HTR-8/SVneo (cell line): Measurements from ENCODE around the gene POLDIP2.
"Not testable (repeated sequence)": the region's sequence is repeated elsewhere in the genome, so short reads cannot be mapped to it uniquely, and the experiment has no call there.

Source experiments
- DNase-seq: peaks from one replicate; pipeline ENCODE4 v3.0.0; 2011; ENCODE audit warnings: low spot score, mixed read lengths; ENCODE audit not compliant: insufficient read length
- FAIRE-seq: peaks from 2 replicates; lab custom pipeline; 2011; peaks lifted over from hg19 to GRCh38; lab: Jason Lieb, UNC

Gene POLDIP2

DNA sequence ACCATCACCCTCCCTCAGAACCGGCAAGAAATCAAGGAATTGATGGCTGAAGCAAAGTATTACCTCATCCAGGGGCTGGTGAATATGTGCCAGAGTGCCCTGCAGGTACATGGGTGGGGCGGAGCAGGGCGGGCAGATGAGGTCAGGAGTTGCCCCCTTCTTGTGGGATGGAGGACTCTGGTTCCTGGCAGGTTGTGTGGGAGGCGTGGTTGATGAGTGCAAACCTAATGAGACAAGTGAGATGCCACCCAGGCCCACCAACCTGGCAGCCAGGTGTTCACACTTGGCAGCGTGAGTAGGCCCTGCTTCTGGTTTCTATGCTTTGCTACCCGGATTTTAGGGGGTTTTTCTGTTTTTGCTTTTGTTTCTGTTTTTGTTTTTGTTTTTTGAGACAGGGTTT is 17.0 kb downstream of the POLDIP2 start:
- DNase-seq, result no peak

DNA sequence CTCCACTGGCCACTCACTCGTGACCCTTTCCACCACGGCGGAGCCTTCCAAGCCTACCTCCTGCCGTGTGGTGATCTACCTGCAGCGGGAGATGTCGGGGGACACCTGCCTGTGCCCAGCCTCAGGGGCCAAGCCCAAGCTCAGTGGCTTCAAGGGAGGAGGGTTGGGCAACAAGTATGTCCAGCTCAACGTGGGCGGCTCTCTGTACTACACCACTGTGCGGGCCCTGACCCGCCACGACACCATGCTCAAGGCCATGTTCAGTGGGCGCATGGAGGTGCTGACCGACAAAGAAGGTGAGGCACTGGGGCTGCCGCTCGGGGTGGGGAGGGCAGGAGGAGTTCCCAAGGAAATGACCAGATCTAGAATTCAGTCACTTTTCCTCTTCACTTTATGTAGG is 17.9 kb downstream of the POLDIP2 start:
- FAIRE-seq (no peak), DNase-seq (no peak)

More for the DNA sequence above, 17.0 kb downstream of the POLDIP2 start:
- FAIRE-seq, result no peak

DNA sequence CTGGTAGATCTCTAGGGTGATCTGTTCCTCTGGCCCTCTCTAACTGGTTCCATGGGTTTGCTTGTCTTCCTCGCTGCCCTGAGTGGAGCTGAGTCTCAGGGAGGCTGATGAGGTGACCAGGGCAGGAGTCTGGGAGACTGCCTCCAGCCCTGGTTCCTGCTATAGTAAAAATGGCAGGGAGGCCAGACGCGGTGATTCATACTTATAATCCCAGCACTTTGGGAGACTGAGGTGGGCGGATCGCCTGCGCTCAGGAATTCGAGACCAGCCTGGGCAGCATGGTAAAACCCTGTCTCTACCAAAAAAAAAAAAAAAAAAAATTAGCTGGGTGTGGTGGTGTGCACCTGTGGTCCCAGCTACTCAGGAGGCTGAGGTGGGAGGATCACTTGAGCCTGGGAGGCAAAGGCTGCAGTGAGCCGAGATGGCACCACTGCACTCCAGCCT is 18.5 kb downstream of the POLDIP2 start:
- DNase-seq, FAIRE-seq: not testable (repeated sequence)

DNA sequence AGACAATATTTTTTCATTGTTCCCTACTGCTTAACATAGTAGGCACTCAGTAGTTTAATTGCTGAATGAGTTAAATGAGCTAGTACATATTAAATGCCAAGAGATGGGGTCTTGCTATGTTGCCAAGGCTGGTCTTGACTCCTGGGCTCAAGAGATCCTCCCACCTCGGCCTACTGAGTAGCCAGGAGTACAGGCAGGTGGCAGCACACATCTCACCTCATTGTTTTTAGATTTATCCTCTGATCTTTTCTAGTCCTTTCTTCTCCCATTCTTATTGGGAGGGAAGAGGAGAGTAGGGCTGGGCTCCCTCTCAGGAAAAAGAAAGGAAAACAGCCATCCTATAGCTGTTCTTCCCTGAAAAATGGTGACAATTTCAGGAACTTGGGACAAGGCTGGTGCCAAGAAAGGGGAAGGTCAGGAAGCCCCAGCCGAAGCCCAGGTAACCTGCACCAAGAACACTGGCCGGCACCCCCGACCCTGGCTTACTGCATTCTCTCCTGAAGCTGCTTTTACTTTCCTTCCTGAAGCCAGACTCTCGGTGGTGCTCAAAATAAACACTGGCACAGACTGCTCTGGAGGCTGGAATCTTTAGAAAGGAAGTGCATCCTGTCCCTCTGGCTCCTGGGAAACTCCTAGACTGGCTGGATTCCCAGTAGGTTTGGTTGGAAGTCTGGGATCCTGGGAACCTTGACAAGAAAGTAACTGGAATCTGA is 19.1 kb downstream of the POLDIP2 start:
- FAIRE-seq (no peak), DNase-seq (no peak)

DNA sequence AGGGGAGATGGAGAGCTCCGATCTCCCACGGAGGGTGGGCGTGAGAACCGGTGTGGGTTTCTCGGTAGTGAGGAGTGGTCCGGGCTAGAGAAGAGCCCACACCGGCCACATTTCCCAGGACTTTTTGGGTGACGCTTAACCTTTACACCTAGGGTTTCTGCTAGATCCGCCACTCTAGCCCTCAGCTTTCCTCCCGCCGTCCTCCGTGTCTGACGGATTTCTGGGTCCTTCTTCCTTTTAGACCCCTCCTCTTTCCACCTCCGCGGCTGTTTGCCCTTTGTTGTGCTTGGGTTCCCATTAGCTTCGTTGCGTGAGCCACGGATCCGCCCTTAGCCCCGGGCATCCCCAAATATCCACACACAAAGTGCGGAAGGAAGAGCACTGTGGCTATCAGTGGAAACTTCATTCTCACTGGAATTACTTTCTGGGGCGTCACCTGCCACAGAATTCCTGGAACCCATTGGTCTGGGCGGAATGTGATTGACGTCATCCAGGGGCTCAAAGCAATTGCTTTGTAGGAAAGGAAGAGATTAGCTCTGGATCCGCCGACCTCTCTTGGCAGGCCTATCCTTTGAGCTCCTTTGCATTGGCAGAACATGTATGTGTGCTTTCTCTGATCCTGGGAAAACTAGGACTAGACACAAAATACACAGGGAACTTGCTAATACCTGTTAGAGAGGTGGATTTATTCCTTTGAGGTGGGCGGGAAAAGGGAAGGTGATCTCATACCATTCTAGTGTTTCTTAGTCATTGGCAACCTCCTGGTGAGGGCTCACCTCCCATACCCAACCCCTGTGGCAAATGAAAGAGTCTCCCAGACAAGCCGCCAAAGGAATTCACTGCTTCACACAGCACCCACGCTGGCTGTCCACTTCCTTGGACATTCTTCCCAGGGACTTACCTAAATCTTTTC is 21.1 kb downstream of the POLDIP2 start:
- FAIRE-seq (peak; percentile 66), DNase-seq (peak; percentile 87)

DNA sequence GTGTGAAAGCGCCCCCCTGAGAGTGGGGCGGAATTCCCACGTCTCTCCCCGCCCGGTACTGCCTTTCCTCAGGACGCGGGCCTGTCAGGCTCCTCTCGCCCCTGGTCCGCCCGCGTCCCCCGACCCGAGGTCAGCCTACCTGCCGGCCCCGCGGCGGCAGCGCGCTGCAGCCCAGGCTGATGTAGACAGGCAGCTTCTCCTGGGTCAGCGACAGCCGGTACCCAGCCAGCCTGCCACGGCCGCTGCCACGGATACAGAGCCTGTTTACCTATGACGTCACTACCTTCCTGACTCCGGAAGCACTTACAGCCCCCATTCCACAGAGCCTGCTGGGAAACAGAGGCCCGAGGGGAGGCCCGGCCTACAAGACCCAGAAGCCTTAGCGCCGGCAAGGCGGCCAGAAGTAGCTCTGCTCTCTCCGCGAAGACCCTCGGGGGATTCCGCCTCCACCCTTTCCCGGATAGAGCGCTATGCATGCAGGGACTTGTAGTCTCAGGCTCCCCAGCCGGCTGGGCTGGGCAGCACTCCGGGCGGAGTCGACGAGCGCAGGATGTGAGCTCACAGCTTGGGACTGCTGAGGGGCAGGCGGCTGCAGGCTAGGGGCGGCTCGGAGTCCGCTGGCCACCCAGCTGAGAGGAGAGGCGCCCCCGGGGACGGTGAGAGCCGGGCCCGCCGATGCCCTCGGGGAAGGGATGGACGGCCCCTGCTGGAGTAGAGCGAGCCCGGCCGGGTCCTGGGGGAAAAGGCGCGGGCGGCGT is 21.9 kb downstream of the POLDIP2 start, which contains the start of the genes IFT20 and TNFAIP1:
IFT20 (minus strand) TSS at position 272 of the 758 bp plus-strand sequence. CDS start 3,487 bp downstream, outside the sequence.
TNFAIP1 (plus strand) TSS at position 561 of the 758 bp plus-strand sequence. CDS start 3,761 bp downstream, outside the sequence.
- DNase-seq (peak; percentile 98), FAIRE-seq (peak; percentile 93)

DNA sequence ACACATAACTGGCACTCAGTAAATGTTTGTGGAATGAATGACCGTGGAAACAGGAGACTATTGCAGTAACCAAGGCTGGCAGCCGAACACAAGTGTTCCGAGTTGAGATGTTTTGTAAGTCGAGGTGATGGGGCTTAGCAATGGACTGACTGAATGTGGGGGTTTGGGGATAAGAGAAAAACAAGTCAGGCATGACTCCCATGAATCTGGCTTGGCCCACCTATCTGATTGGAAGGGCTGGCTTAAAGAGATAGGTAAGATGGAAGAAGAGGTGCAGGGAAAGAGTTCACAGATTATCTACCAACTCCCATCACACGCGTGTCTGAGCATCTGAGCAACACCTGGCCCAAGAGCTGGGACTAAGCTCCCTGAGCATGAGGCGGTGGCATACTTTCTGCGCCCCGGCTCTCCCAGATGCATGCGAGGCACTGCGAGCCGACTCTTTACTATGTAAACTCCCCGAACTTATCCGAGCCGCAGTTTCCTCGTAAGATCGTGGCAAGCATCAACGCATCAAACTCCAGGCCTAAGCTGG is 22.6 kb downstream of the POLDIP2 start:
- DNase-seq (no peak), FAIRE-seq (no peak)

DNA sequence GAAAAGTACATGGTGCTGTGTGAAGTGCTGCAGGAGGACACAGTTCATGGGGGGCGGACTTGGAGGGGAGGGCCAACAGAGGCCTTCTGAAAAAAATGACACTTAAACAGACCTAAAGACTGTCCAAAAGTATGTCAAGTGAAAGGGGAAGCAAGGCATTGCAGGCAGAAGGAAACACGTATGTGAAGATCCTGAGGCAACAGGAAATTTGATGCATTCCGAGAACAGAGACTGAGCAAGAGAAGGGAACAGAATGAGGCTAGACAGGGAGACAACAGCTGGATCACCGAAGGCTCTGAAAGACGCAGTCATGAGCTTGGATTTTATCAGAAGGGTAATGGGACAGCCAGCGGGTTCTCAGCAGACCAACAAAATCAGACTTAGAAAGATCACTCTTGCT is 23.2 kb downstream of the POLDIP2 start:
- DNase-seq (no peak), FAIRE-seq (no peak)

DNA sequence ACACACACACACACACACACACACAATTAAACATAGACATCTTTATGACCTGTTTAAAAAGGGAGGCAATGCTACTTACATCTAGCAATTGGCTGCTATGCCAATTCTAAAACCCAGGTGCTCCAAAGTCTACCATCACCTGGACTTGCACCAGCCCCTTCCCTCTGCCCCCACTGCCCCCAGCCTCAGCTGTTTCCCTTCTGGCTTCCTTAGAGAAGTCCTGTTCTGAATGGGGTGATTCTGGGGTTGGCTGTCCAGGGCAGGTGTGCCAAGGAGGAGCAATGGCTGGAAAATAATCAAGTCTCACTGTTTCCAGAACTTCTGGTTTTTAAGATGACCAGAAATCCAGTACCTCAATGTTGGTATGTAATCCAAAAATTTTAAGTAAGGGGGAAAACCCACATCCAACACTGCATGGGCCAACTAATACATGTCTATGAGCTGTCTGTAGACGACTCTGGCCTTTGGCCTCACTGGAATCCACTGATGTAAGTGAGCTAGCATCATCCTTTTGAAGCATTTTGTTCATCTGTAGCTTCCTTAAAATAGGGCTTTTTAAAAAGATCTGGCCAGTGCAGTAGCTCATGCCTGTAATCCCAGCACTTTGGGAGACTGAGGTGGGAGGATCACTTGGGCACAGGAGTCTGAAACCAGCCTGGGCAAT is 24.1 kb downstream of the POLDIP2 start:
- FAIRE-seq, result no peak
- DNase-seq, result no peak

DNA sequence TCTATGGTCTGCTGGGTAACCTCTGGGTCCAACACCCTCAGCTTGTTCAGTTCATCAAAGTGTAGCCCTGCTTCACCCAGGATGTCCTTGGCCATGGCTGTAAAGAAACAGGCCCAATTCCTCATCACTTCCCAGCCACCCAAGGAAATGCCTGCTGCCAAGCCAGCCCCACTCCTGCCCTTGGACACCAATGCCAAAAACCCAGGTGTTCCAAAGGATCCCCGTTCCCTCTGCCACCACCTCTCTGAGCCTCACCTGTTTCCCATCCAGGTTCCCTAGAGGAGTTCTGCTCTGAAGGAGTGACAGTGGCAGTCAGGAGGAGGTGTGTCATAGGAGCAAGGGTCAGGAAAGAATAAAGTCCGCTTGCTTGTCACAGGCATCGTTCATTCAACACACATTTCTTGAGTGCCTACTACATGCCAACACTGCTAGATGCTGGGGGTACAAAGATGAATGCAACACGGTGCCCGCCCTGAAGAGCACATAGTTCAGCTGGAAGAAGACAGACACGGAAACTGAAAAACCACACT is 25.4 kb downstream of the POLDIP2 start:
- no peak for FAIRE-seq
- DNase-seq, result no peak

DNA sequence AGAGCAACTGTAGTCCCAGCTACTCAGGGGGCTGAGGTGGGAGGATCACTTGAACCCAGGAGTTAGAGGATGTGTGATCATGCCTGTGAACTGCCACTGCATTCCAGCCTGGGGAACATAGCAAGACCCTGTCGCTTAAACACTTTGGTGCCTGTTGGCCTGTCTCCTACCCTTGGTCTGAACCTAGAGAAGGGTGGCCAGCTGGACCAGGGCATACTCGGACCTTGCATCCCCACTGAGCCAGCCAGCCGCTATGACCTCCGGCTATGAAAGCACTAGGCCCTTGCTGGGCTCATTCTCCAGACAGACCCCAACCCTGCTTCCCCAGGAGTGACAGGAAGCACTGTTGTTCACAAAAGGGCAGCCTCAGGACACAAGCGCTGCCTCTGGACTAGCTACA is 26.7 kb downstream of the POLDIP2 start:
- FAIRE-seq (no peak), DNase-seq (no peak)

DNA sequence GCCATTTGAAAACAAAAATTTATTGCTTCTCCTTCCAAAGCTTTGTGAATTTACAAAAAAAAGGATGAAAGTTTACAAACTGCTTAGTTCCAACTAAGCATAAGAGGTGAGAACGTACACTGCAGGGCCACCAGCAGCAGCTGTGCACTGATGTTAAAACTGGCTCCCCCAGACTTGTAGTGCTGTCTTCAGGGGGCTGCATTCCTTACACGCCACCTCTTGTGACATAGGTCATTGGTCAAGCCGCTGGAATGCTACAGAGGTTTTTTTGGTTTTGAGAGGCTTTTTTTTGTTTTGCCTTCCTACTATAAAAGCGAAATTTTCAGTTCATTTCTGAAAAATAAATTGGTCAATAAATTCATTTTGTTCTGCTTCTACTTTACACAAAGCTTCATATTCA is 29.0 kb downstream of the POLDIP2 start:
- FAIRE-seq, result no peak
- no peak for DNase-seq

DNA sequence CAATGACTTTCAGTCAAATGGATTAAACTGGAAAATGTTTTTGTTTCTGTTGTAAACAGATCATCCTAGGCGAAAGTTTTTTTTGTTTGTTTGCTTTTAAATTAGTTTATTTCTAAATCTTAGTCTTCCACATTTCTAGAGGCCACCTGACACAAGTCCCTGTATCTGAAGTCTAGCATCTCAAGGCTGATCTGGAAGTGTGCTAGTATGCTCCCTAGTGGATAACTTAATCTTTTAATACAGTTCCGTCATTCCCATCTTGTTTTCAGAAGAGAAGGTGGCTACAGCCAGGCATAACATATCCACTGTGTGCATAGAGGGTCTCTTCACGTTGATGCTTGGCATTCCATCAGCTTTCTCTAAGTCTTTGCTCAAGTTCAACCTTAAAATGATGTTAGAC is 29.6 kb downstream of the POLDIP2 start:
- DNase-seq (peak; percentile 35), FAIRE-seq (no peak)

DNA sequence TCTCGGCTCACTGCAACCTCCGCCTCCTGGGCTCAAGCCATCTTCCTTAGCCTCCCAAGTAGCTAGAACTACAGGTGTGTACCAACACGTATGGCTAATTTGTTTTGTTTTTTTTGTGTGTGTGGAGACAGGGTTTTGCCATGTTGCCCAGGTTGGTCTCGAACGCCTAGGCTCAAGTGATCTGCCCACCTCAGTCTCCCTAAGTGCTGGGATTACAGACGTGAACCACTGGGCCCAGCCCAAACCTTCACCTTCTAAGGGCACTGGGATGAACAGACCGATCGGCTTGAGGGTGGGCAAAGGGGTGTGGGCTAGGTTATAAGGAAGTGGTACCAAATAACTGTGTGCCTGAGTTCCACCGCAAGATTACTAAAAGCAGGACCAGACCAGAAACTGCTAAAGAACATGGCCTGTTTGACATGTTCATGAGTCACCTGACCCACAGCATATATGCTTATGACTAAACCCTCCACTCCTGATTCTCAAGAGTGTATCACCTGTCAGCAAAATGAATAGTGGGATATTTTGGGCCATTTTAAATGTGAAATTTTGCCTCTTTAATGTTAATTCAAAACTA is 30.2 kb downstream of the POLDIP2 start:
- FAIRE-seq (peak; percentile 9), DNase-seq (no peak)

DNA sequence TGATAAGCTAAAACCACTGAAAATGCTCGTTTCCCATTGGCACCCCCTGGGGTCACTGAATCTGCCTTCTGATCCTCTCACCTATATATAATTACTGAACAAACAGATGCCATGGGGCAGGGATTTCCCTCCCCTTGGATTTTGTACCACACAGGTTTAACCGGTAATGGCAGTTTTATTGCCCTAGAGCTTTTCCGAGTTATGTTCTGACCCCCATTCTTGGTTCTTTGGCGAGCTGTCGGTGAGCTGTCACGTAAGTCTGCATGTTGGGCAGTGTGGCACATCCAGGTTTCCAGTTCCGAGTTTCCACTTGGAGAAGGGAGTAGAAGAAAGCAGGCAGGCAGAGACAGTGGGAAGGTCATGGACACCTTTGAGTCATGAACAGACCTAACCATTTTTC is 31.2 kb downstream of the POLDIP2 start:
- FAIRE-seq, result no peak

DNA sequence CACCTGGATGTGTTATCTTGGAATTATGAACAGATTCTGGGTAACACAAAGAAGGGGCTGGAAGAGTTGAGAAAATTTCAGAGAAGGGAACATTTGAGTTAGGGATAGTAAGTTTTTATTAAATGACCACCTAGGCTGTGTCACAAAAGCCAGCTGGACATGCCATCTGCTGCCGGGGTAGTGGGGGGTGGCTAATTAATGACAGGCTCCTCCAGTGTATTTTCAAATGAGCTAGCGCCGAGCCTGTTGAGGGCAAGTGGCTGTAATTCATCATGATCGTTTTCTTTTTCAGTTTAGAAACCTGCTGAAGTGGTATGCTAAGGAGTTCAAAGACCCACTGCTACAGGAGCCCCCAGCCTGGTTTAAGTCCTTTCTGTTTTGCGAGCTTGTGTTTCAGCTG is 32.1 kb downstream of the POLDIP2 start:
- no peak for DNase-seq
- no peak for FAIRE-seq

More for the DNA sequence above, 31.2 kb downstream of the POLDIP2 start:
- DNase-seq, result no peak

DNA sequence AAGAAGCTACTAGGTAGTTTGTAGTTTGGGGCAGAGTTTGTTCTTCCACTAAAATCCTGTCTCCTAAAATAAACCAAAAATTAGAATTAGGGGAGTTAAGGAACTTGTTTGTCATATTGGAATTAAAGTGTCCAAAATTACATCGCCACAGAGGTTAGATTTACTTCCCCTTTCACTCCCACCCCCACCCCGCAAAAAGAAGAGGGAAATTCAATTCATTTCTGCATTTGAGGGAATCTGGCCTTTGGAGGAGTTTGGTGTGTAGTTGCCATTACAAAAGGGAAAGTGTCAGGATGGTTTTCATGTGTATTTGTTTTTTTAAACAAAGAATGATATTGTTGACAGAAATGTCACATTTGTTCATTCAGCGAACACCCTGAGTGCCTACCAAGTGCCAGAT is 32.5 kb downstream of the POLDIP2 start:
- no peak for FAIRE-seq

DNA sequence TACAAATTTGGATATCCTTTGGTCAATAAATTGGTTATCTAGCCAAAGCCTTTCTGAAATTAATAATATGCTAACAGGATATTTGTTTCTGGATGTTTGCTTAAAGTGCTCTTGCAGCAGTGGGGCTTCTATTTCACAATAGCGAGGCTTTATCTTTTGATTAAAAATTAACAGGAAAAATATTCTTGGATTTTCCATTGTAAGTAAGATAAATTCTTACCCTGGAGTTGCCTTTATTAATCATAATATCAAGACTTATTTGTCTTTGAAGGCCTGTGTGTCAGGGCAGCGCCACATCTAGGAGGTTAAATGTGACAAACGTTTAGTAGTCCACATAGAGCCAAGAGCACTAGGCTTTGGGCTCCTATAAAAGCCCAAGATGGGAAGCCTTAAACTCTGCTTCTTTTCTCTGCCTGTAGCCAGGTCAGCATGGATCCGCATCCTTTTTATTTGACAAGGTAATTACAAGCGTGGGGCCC is 33.0 kb downstream of the POLDIP2 start:
- FAIRE-seq (no peak), DNase-seq (no peak)

More for the DNA sequence above, 32.5 kb downstream of the POLDIP2 start:
- no peak for DNase-seq
